ENCODE measurements around the gene PNPLA7. TPM values are rescaled to one million over a fixed set of nuclear protein-coding genes. Genes with fewer than 3 reads are reported as not detected.
A peak's percentile ranks its signal among the peaks of the same experiment; 100 is the strongest.

The PNPLA7 gene
- total RNA-seq, 4 donors from 2014 or later, result 24.1 to 44.3 (median 28.2) TPM

DNA sequence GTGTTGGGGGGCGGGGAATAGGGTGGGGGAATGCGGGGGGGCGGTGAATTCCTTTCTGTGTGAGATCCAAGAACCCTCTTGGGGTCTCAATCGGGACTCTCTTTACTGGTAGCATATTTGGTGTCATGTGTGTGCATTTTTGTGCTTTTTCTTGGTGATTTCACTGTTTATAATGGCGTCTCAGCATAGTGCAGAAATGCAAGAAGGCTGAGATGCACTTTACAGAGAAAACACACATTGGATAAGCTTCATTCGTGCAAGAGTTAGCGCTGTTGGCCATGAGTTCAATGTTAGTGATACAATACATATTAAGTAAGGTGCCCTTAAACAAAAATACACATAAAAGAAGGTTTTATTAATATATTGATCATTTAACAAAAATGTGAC is 108.3 kb downstream of the PNPLA7 start:
- no peak overlapping the region for H3K4me3 ChIP-seq (ENCODE audit: low read depth, poor library complexity, severe bottlenecking)
- DNase-seq (ENCODE audit: low spot score in 2 of 2), result no peak
- TF ChIP-seq POLR2A (IDR thresholded peaks at IDR 0.05) (no peak), CTCF (IDR thresholded peaks at IDR 0.05) (no peak)
- 13 to 25% methylated on average over 6 to 7 of the region's 7 CpGs for WGBS, 2 donors
- intact Hi-C loops (cut with DNase I; ENCODE audit: low total_unique reads), result no loop called here

DNA sequence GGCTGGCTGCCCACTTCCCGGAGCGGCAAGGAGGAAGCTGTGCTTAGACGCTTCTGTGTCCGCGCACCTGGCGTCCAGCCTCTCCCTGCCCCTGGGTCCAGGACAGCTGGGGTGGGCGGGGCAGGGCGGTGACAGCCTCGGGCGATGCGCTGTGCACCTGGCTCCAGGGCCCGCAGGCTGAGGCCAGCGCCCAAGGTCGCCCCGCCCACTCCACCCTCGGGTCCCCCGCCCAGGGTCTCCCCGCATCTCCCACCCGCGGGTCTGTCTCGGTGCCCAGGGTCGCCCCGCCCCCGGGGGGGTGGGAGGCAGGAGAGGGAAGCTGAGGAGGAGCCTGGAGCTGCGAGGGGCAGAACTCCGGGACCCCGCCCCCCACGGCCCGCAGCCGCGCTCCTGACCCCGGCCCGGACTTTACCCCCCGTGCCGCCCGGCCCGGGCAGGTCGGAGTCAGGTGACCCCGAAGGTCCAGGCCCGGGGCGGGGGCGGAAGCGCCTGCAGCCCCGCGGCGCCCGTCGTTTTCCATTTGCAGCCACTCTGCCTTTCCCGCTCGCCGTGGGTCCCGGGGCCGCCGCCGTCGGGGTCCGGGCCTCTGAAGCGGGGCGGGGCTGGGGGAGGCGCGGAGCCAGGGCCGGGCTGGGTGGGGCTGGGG is 108.8 kb downstream of the PNPLA7 start, which contains the start of gene ENTPD8:
TSS of gene ENTPD8 (minus strand) at position 69 of the 646 bp plus-strand sequence. CDS start 3,072 bp downstream, outside the sequence.
- intact Hi-C loops (cut with DNase I; ENCODE audit: low total_unique reads), result no loop called here
- no peak within 1 kb of the TSS for H3K4me3 ChIP-seq (ENCODE audit: low read depth, poor library complexity, severe bottlenecking)
- 2% methylated on average over 9 of the region's 62 CpGs; no CpG with 5 or more reads in 1 of the 2 donors for WGBS, 2 donors
- DNase-seq (ENCODE audit: low spot score in 2 of 2), result peak in 1 of 2 donors; percentile 85
- TF ChIP-seq CTCF (IDR thresholded peaks at IDR 0.05) (no peak), POLR2A (IDR thresholded peaks at IDR 0.05) (no peak)

- TF ChIP-seq CTCF (IDR thresholded peaks at IDR 0.05) (no peak), POLR2A (IDR thresholded peaks at IDR 0.05) (no peak)
- intact Hi-C loops (cut with DNase I; ENCODE audit: low total_unique reads), result no loop called here
- WGBS, 2 donors, result 66 to 69% methylated on average over 18 of the region's 18 CpGs
Measured at GRCh38 chr9:137439158-137439714, 111.0 kb downstream of the PNPLA7 start.

GRCh38 chr9:137438591-137439157 is 111.5 kb downstream of the PNPLA7 start:
- WGBS, 2 donors, result 60 to 63% methylated on average over 3 to 17 of the region's 22 CpGs
- intact Hi-C loops (cut with DNase I; ENCODE audit: low total_unique reads), result no loop called here
- no peak overlapping the region for H3K4me3 ChIP-seq (ENCODE audit: low read depth, poor library complexity, severe bottlenecking)
- no peak for DNase-seq (ENCODE audit: low spot score in 2 of 2)
- TF ChIP-seq POLR2A (IDR thresholded peaks at IDR 0.05), result no peak
- TF ChIP-seq CTCF (IDR thresholded peaks at IDR 0.05), result no peak

More at GRCh38 chr9:137439158-137439714, 111.0 kb downstream of the PNPLA7 start:
- no peak overlapping the region for H3K4me3 ChIP-seq (ENCODE audit: low read depth, poor library complexity, severe bottlenecking)
- DNase-seq (ENCODE audit: low spot score in 2 of 2), result peak in 1 of 2 donors; percentile 83

DNA sequence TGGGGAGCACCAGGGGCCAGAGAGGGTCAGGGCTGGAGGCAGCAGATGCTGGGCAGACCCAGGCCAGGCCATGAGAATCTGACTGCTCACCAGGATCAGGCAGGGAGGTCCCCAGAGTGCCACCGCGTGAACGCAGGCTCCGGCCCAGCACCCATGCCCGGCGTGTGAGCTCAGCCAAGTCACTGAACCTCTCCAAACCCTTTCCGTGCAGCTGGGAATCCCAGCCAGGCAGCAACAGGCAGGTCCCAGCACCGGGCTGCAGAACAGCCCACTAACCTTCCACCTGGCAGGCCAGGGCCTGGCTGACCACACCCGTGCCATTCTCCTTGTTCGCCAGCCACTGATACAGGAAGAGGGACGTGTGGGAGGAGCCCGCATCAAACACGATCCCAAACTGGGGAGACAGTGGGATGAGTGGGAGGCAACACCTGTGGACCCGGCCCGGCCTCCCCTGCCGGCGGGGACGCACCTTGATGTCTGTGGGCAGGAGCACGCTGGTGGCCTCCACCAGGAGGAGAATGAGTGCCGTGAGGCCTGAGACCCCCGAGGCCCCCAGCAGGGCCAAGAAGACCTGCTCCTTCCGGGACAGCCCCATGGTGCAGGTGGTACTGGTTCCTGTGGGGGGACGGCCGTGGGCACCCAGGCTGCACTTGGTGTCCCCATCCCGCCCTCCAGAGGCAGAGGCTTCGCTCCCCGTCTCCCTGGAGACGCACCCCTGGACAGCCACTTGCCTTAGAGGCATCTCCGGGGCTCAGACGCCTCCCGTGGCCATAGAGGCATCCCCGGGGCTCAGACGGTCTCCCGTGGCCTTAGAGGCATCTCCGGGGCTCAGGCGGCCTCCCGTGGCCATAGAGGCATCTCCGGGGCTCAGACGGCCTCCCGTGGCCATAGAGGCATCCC is 112.3 kb downstream of the PNPLA7 start:
- intact Hi-C loops (cut with DNase I; ENCODE audit: low total_unique reads), result no loop called here
- TF ChIP-seq CTCF (IDR thresholded peaks at IDR 0.05) (no peak), POLR2A (IDR thresholded peaks at IDR 0.05) (no peak)

More for the DNA sequence above, 112.3 kb downstream of the PNPLA7 start:
- DNase-seq (ENCODE audit: low spot score in 2 of 2), result peak in 1 of 2 donors; percentile 82
- 51 to 62% methylated on average over 14 to 32 of the region's 40 CpGs for WGBS, 2 donors
- no peak overlapping the region for H3K4me3 ChIP-seq (ENCODE audit: low read depth, poor library complexity, severe bottlenecking)

Measured in lower leg skin (tissue), 4 donors.